Transverse colon (tissue), 4 donors: Measurements from ENCODE around the gene ERBB3.

ENCODE experiments used
- EP300 ChIP-seq: sonication (generic); formaldehyde crosslinking; IDR thresholded peaks from one replicate; pipeline ENCODE4 v1.6.1; 2017; ENCODE audit warnings: antibody characterized with exemption, low read depth
- POLR2AphosphoS5 ChIP-seq, 3 donors: sonication (generic); formaldehyde crosslinking; IDR thresholded peaks; one replicate each; pipeline ENCODE4 v1.6.1; 2016; ENCODE audit warnings: antibody characterized with exemption in 3 of 3
- TF ChIP-seq, protein P1 (sequence below), 5 experiments: fragments of 200-600 bp in 3 of 5; fragments of 450-650 bp in 2 of 5; sonication (generic) in 3 of 5; IDR thresholded peaks; 1 replicate in 2 of 5; 2 replicates in 3 of 5; pipeline ENCODE4 v1.5.1; 2016 to 2017; ENCODE audit warnings: antibody characterized with exemption in 5 of 5, inconsistent platforms in 3 of 5, mild to moderate bottlenecking in 2 of 5, moderate library complexity in 1 of 5

DNA sequence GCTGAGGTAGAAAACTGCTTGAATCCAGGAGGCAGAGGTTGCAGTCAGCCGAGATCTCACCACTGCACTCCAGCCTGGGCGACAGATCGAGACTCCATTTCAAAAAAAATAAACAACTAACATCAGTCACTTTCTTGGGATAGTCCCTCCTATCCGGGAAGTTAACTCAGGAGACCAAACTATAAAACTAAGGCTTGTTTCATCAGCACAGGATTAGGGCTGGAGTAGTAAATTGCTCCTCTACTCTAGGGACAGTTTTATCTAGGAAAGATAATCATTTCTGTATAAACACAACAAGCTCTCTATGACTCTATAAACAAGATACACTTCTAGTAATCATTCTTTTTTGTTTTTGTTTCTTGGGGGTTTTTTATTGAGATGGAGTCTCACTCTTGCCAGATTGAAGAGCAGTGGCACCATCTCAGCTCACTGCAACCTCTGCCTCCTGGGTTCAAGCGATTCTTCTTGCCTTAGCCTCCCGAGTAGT, 26.5 kb upstream of the ERBB3 start:
- TF ChIP-seq EP300 = no peak
- TF ChIP-seq POLR2AphosphoS5 (IDR thresholded peaks at IDR 0.05) = no peak
- TF ChIP-seq, protein P1, sequence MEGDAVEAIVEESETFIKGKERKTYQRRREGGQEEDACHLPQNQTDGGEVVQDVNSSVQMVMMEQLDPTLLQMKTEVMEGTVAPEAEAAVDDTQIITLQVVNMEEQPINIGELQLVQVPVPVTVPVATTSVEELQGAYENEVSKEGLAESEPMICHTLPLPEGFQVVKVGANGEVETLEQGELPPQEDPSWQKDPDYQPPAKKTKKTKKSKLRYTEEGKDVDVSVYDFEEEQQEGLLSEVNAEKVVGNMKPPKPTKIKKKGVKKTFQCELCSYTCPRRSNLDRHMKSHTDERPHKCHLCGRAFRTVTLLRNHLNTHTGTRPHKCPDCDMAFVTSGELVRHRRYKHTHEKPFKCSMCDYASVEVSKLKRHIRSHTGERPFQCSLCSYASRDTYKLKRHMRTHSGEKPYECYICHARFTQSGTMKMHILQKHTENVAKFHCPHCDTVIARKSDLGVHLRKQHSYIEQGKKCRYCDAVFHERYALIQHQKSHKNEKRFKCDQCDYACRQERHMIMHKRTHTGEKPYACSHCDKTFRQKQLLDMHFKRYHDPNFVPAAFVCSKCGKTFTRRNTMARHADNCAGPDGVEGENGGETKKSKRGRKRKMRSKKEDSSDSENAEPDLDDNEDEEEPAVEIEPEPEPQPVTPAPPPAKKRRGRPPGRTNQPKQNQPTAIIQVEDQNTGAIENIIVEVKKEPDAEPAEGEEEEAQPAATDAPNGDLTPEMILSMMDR (IDR thresholded peaks at IDR 0.05) = no peak
